NAMALWA (cell line): ENCODE data around the gene PATJ.

Source experiments
- DNase-seq: peaks from one replicate; pipeline ENCODE4 v3.0.0-alpha.2; 2015; ENCODE audit warnings: low spot score

PATJ gene

DNA sequence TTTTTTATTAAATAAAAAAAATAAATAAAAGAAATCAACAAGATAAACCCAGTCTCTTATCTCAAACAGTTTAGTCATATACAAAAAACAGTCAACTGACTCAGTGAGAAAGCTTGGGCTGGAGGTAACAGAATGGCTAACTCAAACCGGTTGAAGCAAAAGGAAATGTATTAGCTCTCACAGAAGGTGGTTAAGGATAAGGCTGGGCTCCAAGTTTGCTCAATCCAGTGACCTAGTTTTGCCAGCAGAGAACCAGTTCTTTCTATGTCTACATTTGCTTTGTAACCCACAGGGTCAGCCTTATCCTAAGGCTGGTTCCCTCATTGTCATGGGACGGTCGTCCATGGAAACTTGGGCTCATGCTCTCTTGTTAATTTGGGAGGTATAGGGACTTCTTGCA, 307.9 kb downstream of the PATJ start:
- DNase-seq: no peak

GRCh38 chr1:62052946-62053345, 310.7 kb downstream of the PATJ start:
- DNase-seq: no peak

DNA sequence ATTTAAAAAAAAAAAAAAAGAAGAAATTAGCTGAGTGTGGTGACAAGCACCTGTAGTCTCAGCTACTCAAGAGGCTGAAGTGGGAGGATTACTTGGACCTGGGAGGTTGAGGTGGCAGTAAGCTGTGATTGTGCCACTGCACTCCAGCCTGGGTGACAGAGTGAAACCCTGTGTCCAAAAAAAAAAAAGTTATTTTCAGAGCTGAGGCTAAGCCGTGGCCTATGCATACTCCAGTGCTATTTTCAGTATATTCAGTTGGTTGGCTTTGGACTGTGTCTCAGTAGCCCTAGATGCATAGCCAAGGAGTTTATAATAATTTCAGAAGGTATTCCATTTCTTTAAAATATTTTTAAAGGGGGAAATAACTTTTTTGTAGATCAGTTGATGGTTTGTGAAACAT, 311.9 kb downstream of the PATJ start:
- DNase-seq: no peak

- DNase-seq: no peak
These were observed 314.9 kb downstream of the PATJ start for GRCh38 chr1:62057230-62057629.

DNA sequence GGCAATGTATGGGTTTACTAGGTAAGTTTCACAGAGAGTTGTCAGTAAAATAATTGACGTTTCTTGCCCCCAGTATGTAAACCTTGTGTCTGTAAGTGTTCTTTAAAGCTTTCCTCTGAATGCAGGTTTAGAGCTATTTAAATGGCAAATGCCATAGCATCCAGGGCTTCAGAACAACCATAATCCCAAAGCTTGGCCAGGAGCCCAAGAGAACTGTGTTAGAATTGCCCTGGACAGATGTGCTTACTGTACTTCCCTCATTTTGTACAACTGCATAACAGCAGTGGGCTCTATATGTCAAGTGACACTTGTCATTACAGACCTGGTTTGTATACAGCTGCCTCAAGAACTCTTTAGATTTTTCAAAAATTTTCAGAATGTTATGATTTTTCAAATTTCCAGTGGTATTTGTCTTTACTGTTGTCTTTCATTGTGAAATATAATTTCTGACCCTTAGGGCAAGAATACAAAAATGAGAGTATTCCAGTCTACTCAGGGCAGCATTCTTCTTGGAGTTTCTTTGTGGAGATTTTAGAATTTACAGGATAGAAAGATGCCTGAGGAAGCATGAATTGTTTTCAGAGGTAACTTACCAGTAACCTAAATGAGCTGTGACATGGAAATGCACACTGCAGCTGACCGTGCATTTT, 315.5 kb downstream of the PATJ start:
- no peak for DNase-seq

DNA sequence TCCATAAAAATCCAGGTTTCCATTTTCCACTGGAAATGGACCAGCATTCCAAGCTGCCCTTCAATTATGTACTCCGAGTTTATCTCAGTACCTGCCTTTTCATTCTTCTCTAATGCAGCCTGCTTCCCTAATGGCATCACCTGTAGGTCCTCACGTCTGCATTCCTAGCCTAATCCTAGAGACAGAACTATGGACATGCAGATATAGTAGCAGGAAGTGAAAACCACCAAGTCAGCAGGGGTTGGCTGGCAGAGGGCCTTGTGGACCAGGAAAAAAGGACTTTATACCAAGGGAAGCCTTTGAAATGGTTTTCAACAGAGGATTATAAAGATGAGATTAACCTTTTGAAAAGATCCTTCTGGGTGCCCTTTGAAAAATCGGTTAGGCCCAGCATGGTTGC, 316.7 kb downstream of the PATJ start:
- DNase-seq: no peak

- DNase-seq: no peak
These were observed 319.8 kb downstream of the PATJ start for GRCh38 chr1:62062087-62062486.

DNA sequence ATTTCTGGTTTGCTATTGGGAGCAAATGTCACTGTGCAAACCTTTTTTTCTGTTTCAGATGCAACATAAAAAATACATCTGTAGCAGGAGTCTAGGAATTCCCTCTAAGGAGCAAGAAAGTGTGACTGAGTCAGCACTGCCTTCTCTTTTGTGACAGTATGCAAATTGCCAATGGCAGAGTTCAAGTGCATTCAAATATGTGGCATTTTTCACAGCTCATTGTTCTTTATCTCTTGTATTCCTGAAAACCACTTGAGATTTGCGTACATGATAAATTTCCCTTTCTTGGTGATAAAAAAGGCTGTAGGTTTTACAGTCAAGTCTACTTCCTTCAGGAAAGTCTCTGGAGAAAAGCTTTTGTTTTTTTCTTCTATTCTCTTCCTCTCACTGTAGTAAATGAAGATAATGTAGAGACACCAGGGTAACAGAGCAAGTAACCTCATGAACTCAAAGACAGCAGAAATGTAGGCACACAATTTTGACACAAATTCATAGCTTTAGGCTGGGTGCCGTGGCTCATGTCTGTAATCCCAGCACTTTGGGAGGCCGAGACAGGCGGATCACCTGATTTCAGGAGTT, 322.6 kb downstream of the PATJ start:
- DNase-seq: no peak

- no peak for DNase-seq
These were observed 324.4 kb downstream of the PATJ start for GRCh38 chr1:62066713-62067112.

GRCh38 chr1:62068416-62068843, 326.1 kb downstream of the PATJ start:
- DNase-seq: no peak

- no peak for DNase-seq
These were observed 326.7 kb downstream of the PATJ start for GRCh38 chr1:62068978-62069377.

DNA sequence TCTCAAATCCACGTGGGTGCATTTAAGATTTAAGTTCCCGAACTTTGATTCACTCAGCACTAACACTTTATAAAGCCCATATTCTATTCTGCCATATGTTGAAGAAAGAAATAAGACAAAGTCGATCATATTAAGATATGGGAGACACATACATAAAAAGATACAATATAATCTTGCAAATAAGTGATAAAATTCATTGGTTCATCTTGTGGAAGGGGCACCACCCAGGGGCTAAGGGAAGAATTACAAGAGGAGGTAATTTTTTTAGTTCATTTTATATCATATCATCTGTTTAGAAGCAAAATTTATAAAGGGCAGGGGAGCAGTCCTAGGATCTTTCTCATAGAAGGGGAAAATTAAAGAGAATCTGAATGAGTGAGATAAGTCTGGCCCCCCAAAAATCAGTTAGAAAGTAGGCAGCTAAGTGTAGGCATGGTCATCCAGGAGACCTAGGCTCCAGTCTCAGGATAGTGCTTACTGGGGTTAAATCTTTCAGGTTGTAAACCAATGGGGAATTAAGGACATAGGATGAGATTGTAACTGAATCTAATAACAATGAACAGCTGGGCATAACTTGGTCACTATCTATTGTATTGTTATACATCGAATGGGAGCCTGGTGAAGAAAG, 328.2 kb downstream of the PATJ start:
- peak; percentile 40 for DNase-seq

- DNase-seq: no peak
These were observed 329.4 kb downstream of the PATJ start for GRCh38 chr1:62071695-62072094.

GRCh38 chr1:62076286-62076685, 334.0 kb downstream of the PATJ start:
- DNase-seq: no peak

- DNase-seq: no peak
These were observed 335.5 kb downstream of the PATJ start for GRCh38 chr1:62077821-62078220.

DNA sequence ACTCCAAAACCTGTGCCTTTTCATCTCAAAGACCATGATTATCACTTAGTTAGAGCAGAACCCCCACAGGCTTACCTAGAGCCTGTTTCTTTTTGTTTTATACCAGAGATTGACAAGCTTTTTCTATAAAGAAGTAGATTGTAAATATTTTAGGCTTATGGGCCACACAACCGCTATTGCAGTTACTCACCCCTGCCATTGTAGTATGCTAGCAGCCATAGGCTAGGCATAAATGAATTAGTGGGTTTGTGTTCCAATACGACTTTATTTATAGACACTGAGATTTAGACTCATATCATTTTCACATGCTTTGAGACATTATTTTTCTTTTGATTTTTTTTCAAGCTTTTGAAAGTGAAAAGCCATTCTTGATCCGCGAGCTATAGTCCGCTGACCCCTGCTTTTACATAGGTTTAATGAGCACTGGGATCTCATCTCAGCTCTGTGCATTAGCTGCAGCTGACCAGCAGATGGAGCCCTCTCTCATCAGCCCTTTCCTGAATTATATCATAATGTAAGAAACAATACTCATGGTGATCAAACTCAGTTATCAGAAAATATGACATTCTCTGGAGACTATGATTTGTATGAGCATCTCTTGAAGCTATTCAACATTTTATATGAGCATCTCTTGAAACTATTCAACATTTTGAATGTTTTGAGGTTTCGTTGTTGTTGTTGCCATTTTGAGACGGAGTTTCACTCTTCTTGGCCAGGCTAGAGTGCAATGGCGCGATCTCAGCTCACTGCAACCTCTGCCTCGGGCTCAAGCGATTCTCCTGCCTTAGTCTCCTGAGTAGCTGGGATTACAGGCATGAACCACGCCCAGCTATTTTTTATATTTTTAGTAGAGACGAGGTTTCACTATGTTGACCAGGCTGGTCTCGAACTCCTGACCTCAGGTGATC, 340.4 kb downstream of the PATJ start:
- DNase-seq: peak; percentile 65

DNA sequence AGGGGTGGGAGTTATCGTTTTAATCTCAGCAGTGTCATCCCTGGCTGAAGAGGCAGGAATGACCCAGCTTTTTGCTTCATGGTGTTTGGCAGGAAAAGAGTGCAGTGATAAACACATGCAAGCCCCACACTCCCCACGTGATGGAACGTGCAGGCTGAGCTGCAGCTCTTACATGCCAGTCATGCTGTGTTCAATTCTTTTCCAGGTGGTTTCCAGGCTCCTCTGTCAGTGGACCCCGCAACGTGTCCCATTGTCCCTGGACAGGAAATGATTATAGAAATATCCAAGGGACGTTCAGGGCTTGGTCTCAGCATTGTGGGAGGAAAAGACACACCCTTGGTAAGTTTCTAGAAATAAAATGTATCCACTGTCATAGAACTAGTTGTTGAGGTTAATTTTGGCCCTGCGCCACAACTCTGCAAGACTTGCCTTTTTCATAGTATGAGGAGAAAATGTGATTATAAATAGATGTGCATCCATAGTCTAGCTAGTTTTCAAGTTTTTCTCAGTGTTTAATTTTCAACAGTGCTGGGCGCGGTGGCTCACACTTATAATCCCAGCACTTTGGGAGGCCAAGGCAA, 342.1 kb downstream of the PATJ start:
- DNase-seq: no peak

- DNase-seq: no peak
These were observed 346.2 kb downstream of the PATJ start for GRCh38 chr1:62088439-62088838.

- DNase-seq: no peak
These were observed 347.3 kb downstream of the PATJ start for GRCh38 chr1:62089570-62089969.

DNA sequence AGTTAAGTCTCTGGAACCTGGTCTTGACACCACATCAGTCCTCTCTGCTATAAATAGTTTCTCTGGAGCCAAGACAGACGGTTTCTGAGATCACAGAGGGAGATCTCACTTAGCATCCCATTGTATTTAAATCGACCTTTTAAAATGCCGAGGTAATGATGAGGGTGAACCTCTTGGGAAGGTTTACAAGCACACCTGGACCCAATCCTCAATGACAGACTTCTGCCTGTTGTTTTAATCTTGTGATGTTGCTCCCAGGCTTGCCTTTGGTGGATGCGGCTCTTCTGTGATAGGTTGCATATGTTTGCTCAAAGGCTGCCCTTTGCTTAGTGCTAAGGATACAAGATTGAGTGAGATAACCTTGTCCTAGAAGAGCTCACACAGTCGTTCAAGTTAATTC, 347.7 kb downstream of the PATJ start:
- no peak for DNase-seq

GRCh38 chr1:62092110-62092509, 349.8 kb downstream of the PATJ start:
- DNase-seq: no peak

GRCh38 chr1:62093261-62093660, 351.0 kb downstream of the PATJ start:
- no peak for DNase-seq
